SHP77 treated with DMSO at 0.1 percent for 48 hours (cell line): ENCODE measurements around the gene TSACC.
"Not testable (repeated sequence)": the region's sequence is repeated elsewhere in the genome, so short reads cannot be mapped to it uniquely, and the experiment has no call there.

Experiments used
- DNase-seq: peaks from one replicate; lab custom pipeline; 2025; lab: John Stamatoyannopoulos, UW

The TSACC gene

GRCh38 chr1:156338180-156338976 is at the start of gene TSACC, which contains the start of gene CCT3:
TSACC (plus strand) TSS chr1:156338526; CDS start chr1:156339758, 1,232 bp downstream.
CCT3 (minus strand) TSS chr1:156338292; CDS start chr1:156338184, 108 bp downstream.
- DNase-seq = peak; percentile 100

- DNase-seq = no peak
Measured at GRCh38 chr1:156289857-156290256, 48.5 kb upstream of the TSACC start.

GRCh38 chr1:156291226-156292061 is 46.9 kb upstream of the TSACC start:
- DNase-seq = peak; percentile 88

- no peak for DNase-seq
Measured at GRCh38 chr1:156293098-156293434, 45.3 kb upstream of the TSACC start.

GRCh38 chr1:156293895-156294294 is 44.4 kb upstream of the TSACC start:
- DNase-seq = no peak

GRCh38 chr1:156295391-156295947 is 42.9 kb upstream of the TSACC start, which contains the start of gene GLMP:
GLMP (minus strand) TSS chr1:156295679; CDS start chr1:156295645, 34 bp downstream.
- peak; percentile 63 for DNase-seq

- no peak for DNase-seq
Measured at GRCh38 chr1:156298852-156299357, 39.4 kb upstream of the TSACC start, which contains the start of gene VHLL. VHLL (minus strand) TSS chr1:156299307; CDS start chr1:156299189, 118 bp downstream.

- DNase-seq = no peak
Measured at GRCh38 chr1:156303241-156303640, 35.1 kb upstream of the TSACC start.

GRCh38 chr1:156305215-156305614 is 33.1 kb upstream of the TSACC start:
- no peak for DNase-seq

GRCh38 chr1:156308078-156308477 is 30.2 kb upstream of the TSACC start:
- no peak for DNase-seq

GRCh38 chr1:156310962-156311361 is 27.4 kb upstream of the TSACC start:
- no peak for DNase-seq

GRCh38 chr1:156316909-156317308 is 21.4 kb upstream of the TSACC start:
- no peak for DNase-seq

- DNase-seq = no peak
Measured at GRCh38 chr1:156319664-156320063, 18.7 kb upstream of the TSACC start.

GRCh38 chr1:156320560-156320959 is 17.8 kb upstream of the TSACC start:
- no peak for DNase-seq

- DNase-seq = not testable (repeated sequence)
Measured at GRCh38 chr1:156323179-156323578, 15.1 kb upstream of the TSACC start.

- no peak for DNase-seq
Measured at GRCh38 chr1:156336242-156336641, 2.1 kb upstream of the TSACC start.

- DNase-seq = no peak
Measured at GRCh38 chr1:156337052-156337887, 1.1 kb upstream of the TSACC start.

- no peak for DNase-seq
Measured at GRCh38 chr1:156337888-156338179, 492 bp upstream of the TSACC start.

GRCh38 chr1:156342166-156342955 is 4.0 kb downstream of the TSACC start:
- DNase-seq = no peak

GRCh38 chr1:156344409-156344808 is 6.1 kb downstream of the TSACC start:
- DNase-seq = no peak

GRCh38 chr1:156346035-156346434 is 7.7 kb downstream of the TSACC start:
- DNase-seq = not testable (repeated sequence)
